OCI-LY7 (cell line): ENCODE data around the gene GOLGA3.

ENCODE experiments used
- CTCF ChIP-seq: fragments of 200-600 bp; sonication (generic); conservative IDR thresholded peaks from 2 replicates; pipeline ENCODE4 v1.5.1; 2014; ENCODE audit warnings: mild to moderate bottlenecking, antibody characterized with exemption, low read length, moderate library complexity, mixed read lengths
- EZH2phosphoT487 ChIP-seq: fragments of 200-600 bp; sonication (generic); IDR thresholded peaks from 2 replicates; pipeline ENCODE4 v1.6.1; 2018; ENCODE audit warnings: low read depth, borderline replicate concordance, mild to moderate bottlenecking, mixed run types, antibody characterized with exemption, low read length, moderate library complexity, mixed read lengths

- no peak for TF ChIP-seq CTCF
- TF ChIP-seq EZH2phosphoT487: no peak
Observed at GRCh38 chr12:132834181-132834711, 5.6 kb upstream of the GOLGA3 start.
